Brain microvascular endothelial cell (primary cell): ENCODE results near the gene CDH23.

ENCODE experiments used
- DNase-seq: peaks from one replicate; pipeline ENCODE4 v3.0.0-alpha.2; 2020
- H3K27ac ChIP-seq: fragments of 250-450 bp; sonication (Bioruptor Pico); 2 replicates; pipeline ENCODE4 v1.5.1; 2020; ENCODE audit warnings: mild to moderate bottlenecking, moderate library complexity
- H3K27me3 ChIP-seq: fragments of 250-450 bp; sonication (Bioruptor Pico); replicated peaks from 2 replicates; pipeline ENCODE4 v1.5.1; 2020; ENCODE audit warnings: mild to moderate bottlenecking
- H3K36me3 ChIP-seq: fragments of 250-450 bp; sonication (Bioruptor Pico); replicated peaks from 2 replicates; pipeline ENCODE4 v1.5.1; 2020; ENCODE audit warnings: mild to moderate bottlenecking
- H3K4me3 ChIP-seq: 2 replicates; pipeline ENCODE4 v1.5.1; 2011; ENCODE audit warnings: low read depth, mild to moderate bottlenecking, control low read depth, low read length, moderate library complexity
- CTCF ChIP-seq: IDR thresholded peaks from 2 replicates; pipeline ENCODE4 v1.5.1; 2011; ENCODE audit warnings: low read depth, mild to moderate bottlenecking, moderate library complexity, low read length, control low read depth, inconsistent platforms; ENCODE audit errors: missing control alignments
- in situ Hi-C: cut with HindIII; loops from 2 replicates; pipeline ENCODE4 v1.10.0; 2017; ENCODE audit warnings: low sequenced_read_pairs, low pct_ligation_motif_present

The CDH23 gene

DNA sequence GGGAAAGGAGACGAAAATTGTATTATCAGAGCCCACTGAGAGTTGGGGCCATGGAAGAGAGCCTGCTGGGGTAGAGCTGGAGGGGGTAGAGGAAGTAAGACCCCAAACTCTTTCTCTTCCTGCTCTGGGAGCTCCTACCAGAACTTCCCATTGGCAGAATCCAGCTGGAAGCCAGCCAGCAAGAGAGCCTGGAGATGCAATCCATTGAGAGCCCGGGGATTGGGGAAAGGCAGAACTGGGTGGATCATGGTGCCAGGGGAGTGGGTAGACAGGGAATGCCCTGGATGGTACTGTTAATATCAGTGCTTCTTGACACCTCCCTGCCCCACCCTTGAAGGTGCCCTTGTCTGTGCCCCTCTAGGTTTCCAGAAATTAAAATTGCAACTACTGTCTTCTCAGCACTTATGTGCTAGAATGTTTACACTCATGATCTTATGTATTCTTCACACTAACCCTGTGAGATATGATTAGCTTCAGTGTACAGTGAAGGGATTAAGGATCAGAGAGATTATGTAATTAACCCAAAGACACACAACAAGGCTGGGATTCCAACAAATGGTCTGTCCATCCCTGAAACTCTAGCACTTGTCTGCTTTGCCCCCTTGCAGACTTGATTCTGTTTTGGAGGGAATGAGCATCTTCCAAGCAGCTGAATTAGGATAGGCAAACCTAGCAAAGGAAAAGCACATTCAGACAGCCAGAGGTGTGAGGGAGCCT lies 168.7 kb downstream of the CDH23 start:
- H3K27me3 ChIP-seq, result peaks cover 12% of the 10 kb centered on the region
- H3K4me3 ChIP-seq, result no peak overlapping the region
- no peak for DNase-seq
- in situ Hi-C loops, result no loop called here
- H3K27ac ChIP-seq, result no peak overlapping the region
- H3K36me3 ChIP-seq, result no peaks in the 10 kb centered on the region
- TF ChIP-seq CTCF, result no peak

- Histone ChIP-seq H3K27ac (no peak overlapping the region), H3K36me3 (no peaks in the 10 kb centered on the region), H3K27me3 (peaks cover 11% of the 10 kb centered on the region), H3K4me3 (no peak overlapping the region)
- DNase-seq, result no peak
- in situ Hi-C loops, result no loop called here
- TF ChIP-seq CTCF, result no peak
These were observed 170.3 kb downstream of the CDH23 start for GRCh38 chr10:71567006-71567405.

DNA sequence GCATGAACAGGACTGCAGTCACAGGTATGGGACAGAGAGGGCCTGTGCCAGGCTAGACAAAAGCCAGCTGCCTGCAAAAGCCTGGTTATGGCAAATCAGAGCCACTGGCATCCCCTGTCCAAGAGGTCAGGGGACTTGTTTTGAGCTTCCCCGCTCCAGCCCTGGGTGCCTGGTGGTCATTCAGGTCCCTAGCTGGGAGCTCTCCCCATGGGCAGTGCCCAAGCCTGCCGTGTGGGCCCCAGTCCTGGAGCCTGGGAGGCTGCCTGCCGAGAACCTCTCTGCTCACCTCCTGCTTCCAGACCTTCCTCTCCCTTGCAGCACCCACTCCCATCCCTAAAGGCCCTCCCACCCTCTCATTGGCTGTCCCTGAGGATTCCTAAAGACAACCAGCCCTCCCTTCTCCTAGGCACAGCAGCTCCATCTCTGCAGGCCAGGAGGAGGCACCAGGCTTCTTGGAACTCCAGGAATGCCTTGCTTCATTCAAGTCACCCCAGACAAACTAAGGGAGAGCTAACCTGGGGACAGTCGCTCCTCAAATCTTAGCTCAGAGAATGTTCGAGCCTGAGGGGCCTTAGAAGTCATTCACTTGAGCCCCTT lies 172.3 kb downstream of the CDH23 start:
- Histone ChIP-seq H3K27ac (no peak overlapping the region), H3K36me3 (no peaks in the 10 kb centered on the region), H3K27me3 (peaks cover 9% of the 10 kb centered on the region), H3K4me3 (no peak overlapping the region)
- no peak for TF ChIP-seq CTCF
- DNase-seq, result no peak
- in situ Hi-C loops, result no loop called here

- peak; percentile 88 for TF ChIP-seq CTCF
- Histone ChIP-seq H3K36me3 (no peaks in the 10 kb centered on the region), H3K27me3 (peaks cover 7% of the 10 kb centered on the region), H3K27ac (no peak overlapping the region), H3K4me3 (no peak overlapping the region)
- in situ Hi-C loops, result no loop called here
- DNase-seq, result peak; percentile 34
These were observed 173.3 kb downstream of the CDH23 start for GRCh38 chr10:71569775-71570588.

- H3K36me3 ChIP-seq, result no peaks in the 10 kb centered on the region
- H3K27ac ChIP-seq, result no peak overlapping the region
- no peak for DNase-seq
- H3K4me3 ChIP-seq, result no peak overlapping the region
- no peaks in the 10 kb centered on the region for H3K27me3 ChIP-seq
- no peak for TF ChIP-seq CTCF
- in situ Hi-C loops, result no loop called here
These were observed 174.9 kb downstream of the CDH23 start for GRCh38 chr10:71571460-71572175.
